ENCODE data around the gene PKNOX2.

Gene PKNOX2

GRCh38 chr11:125183641-125184040, 19.1 kb downstream of the PKNOX2 start:
- no peaks in the 10 kb centered on the region for H3K36me3 ChIP-seq (replicated peaks)
- in situ Hi-C loops (cut with MboI; ENCODE audit: low sequenced_read_pairs) = no loop called here
- no peaks in the 10 kb centered on the region; the same call in 1 of the 2 replicates for H3K9me3 ChIP-seq

GRCh38 chr11:125188021-125188420, 23.5 kb downstream of the PKNOX2 start:
- no peaks in the 10 kb centered on the region for H3K36me3 ChIP-seq (replicated peaks)
- peaks cover 5% of the 10 kb centered on the region for H3K4me1 ChIP-seq
- H3K9me3 ChIP-seq = no peaks in the 10 kb centered on the region; the same call in 1 of the 2 replicates
- in situ Hi-C loops (cut with MboI; ENCODE audit: low sequenced_read_pairs) = no loop called here
- no peak overlapping the region for H3K4me3 ChIP-seq
- no peak for DNase-seq (ENCODE audit: low spot score in 2 of 2)
- no peaks in the 10 kb centered on the region for H3K27me3 ChIP-seq (ENCODE audit: low read depth)

More at GRCh38 chr11:125183641-125184040, 19.1 kb downstream of the PKNOX2 start:
- no peak for DNase-seq (ENCODE audit: low spot score in 2 of 2)
- Histone ChIP-seq H3K4me3 (no peak overlapping the region), H3K4me1 (peaks cover 18% of the 10 kb centered on the region), H3K27me3 (ENCODE audit: low read depth) (no peaks in the 10 kb centered on the region)

- no peaks in the 10 kb centered on the region; the same call in 1 of the 2 replicates for H3K9me3 ChIP-seq
- DNase-seq (ENCODE audit: low spot score in 2 of 2) = no peak
- peaks cover 2% of the 10 kb centered on the region for H3K4me1 ChIP-seq
- no peaks in the 10 kb centered on the region for H3K36me3 ChIP-seq (replicated peaks)
- H3K4me3 ChIP-seq = no peak overlapping the region
- in situ Hi-C loops (cut with MboI; ENCODE audit: low sequenced_read_pairs) = no loop called here
- H3K27me3 ChIP-seq (ENCODE audit: low read depth) = no peaks in the 10 kb centered on the region
Observed at GRCh38 chr11:125190566-125190965, 26.0 kb downstream of the PKNOX2 start.

GRCh38 chr11:125192183-125192582, 27.6 kb downstream of the PKNOX2 start:
- no peaks in the 10 kb centered on the region for H3K27me3 ChIP-seq (ENCODE audit: low read depth)
- DNase-seq (ENCODE audit: low spot score in 2 of 2) = no peak
- no peaks in the 10 kb centered on the region; the same call in 1 of the 2 replicates for H3K9me3 ChIP-seq
- H3K4me3 ChIP-seq = no peak overlapping the region
- no peaks in the 10 kb centered on the region for H3K36me3 ChIP-seq (replicated peaks)
- in situ Hi-C loops (cut with MboI; ENCODE audit: low sequenced_read_pairs) = no loop called here
- H3K4me1 ChIP-seq = no peaks in the 10 kb centered on the region

- no peaks in the 10 kb centered on the region for H3K36me3 ChIP-seq (replicated peaks)
- no peak for DNase-seq (ENCODE audit: low spot score in 2 of 2)
- H3K4me1 ChIP-seq = no peaks in the 10 kb centered on the region
- no peaks in the 10 kb centered on the region for H3K27me3 ChIP-seq (ENCODE audit: low read depth)
- H3K9me3 ChIP-seq = no peaks in the 10 kb centered on the region; the same call in 1 of the 2 replicates
- in situ Hi-C loops (cut with MboI; ENCODE audit: low sequenced_read_pairs) = no loop called here
- no peak overlapping the region for H3K4me3 ChIP-seq
Observed at GRCh38 chr11:125192717-125193415, 28.3 kb downstream of the PKNOX2 start.

- Histone ChIP-seq H3K4me1 (no peaks in the 10 kb centered on the region), H3K27me3 (ENCODE audit: low read depth) (no peaks in the 10 kb centered on the region), H3K9me3 (no peaks in the 10 kb centered on the region), H3K36me3 (replicated peaks) (no peaks in the 10 kb centered on the region), H3K4me3 (no peak overlapping the region)
- DNase-seq (ENCODE audit: low spot score in 2 of 2) = no peak
- in situ Hi-C loops (cut with MboI; ENCODE audit: low sequenced_read_pairs) = no loop called here
Observed at GRCh38 chr11:125193416-125193726, 28.8 kb downstream of the PKNOX2 start.

- Histone ChIP-seq H3K4me3 (no peak overlapping the region), H3K27me3 (ENCODE audit: low read depth) (no peaks in the 10 kb centered on the region), H3K36me3 (replicated peaks) (no peaks in the 10 kb centered on the region), H3K4me1 (no peaks in the 10 kb centered on the region), H3K9me3 (no peaks in the 10 kb centered on the region)
- in situ Hi-C loops (cut with MboI; ENCODE audit: low sequenced_read_pairs) = no loop called here
- no peak for DNase-seq (ENCODE audit: low spot score in 2 of 2)
Observed at GRCh38 chr11:125193841-125194240, 29.3 kb downstream of the PKNOX2 start.

- no peaks in the 10 kb centered on the region for H3K4me1 ChIP-seq
- H3K9me3 ChIP-seq = no peaks in the 10 kb centered on the region
- no peak for DNase-seq (ENCODE audit: low spot score in 2 of 2)
- in situ Hi-C loops (cut with MboI; ENCODE audit: low sequenced_read_pairs) = no loop called here
- no peaks in the 10 kb centered on the region for H3K27me3 ChIP-seq (ENCODE audit: low read depth)
- no peak overlapping the region for H3K4me3 ChIP-seq
- no peaks in the 10 kb centered on the region for H3K36me3 ChIP-seq (replicated peaks)
Observed at GRCh38 chr11:125199915-125200314, 35.4 kb downstream of the PKNOX2 start.

GRCh38 chr11:125200441-125200840, 35.9 kb downstream of the PKNOX2 start:
- Histone ChIP-seq H3K27me3 (ENCODE audit: low read depth) (no peaks in the 10 kb centered on the region), H3K36me3 (replicated peaks) (no peaks in the 10 kb centered on the region), H3K9me3 (no peaks in the 10 kb centered on the region), H3K4me3 (no peak overlapping the region), H3K4me1 (no peaks in the 10 kb centered on the region)
- in situ Hi-C loops (cut with MboI; ENCODE audit: low sequenced_read_pairs) = no loop called here
- DNase-seq (ENCODE audit: low spot score in 2 of 2) = no peak

- no peak overlapping the region for H3K4me3 ChIP-seq
- no peak for DNase-seq (ENCODE audit: low spot score in 2 of 2)
- H3K4me1 ChIP-seq = no peaks in the 10 kb centered on the region
- no peaks in the 10 kb centered on the region for H3K36me3 ChIP-seq (replicated peaks)
- no peaks in the 10 kb centered on the region for H3K9me3 ChIP-seq
- H3K27me3 ChIP-seq (ENCODE audit: low read depth) = no peaks in the 10 kb centered on the region
- in situ Hi-C loops (cut with MboI; ENCODE audit: low sequenced_read_pairs) = no loop called here
Observed at GRCh38 chr11:125201525-125202141, 37.1 kb downstream of the PKNOX2 start.

GRCh38 chr11:125202362-125202880, 37.9 kb downstream of the PKNOX2 start:
- no peak for DNase-seq (ENCODE audit: low spot score in 2 of 2)
- Histone ChIP-seq H3K36me3 (replicated peaks) (no peaks in the 10 kb centered on the region), H3K4me1 (no peaks in the 10 kb centered on the region), H3K27me3 (ENCODE audit: low read depth) (no peaks in the 10 kb centered on the region), H3K4me3 (no peak overlapping the region), H3K9me3 (no peaks in the 10 kb centered on the region)
- in situ Hi-C loops (cut with MboI; ENCODE audit: low sequenced_read_pairs) = no loop called here

GRCh38 chr11:125202977-125203376, 38.4 kb downstream of the PKNOX2 start:
- H3K27me3 ChIP-seq (ENCODE audit: low read depth) = no peaks in the 10 kb centered on the region
- H3K4me3 ChIP-seq = no peak overlapping the region
- H3K36me3 ChIP-seq (replicated peaks) = no peaks in the 10 kb centered on the region
- in situ Hi-C loops (cut with MboI; ENCODE audit: low sequenced_read_pairs) = no loop called here
- H3K9me3 ChIP-seq = no peaks in the 10 kb centered on the region
- H3K4me1 ChIP-seq = no peaks in the 10 kb centered on the region
- DNase-seq (ENCODE audit: low spot score in 2 of 2) = no peak

GRCh38 chr11:125207866-125208425, 43.4 kb downstream of the PKNOX2 start:
- Histone ChIP-seq H3K27me3 (ENCODE audit: low read depth) (no peaks in the 10 kb centered on the region), H3K4me3 (no peak overlapping the region), H3K4me1 (no peaks in the 10 kb centered on the region), H3K9me3 (no peaks in the 10 kb centered on the region), H3K36me3 (replicated peaks) (no peaks in the 10 kb centered on the region)
- in situ Hi-C loops (cut with MboI; ENCODE audit: low sequenced_read_pairs) = no loop called here
- DNase-seq (ENCODE audit: low spot score in 2 of 2) = no peak

- peaks cover 1% of the 10 kb centered on the region for H3K4me1 ChIP-seq
- H3K27me3 ChIP-seq (ENCODE audit: low read depth) = no peaks in the 10 kb centered on the region
- in situ Hi-C loops (cut with MboI; ENCODE audit: low sequenced_read_pairs) = no loop called here
- no peak for DNase-seq (ENCODE audit: low spot score in 2 of 2)
- no peak overlapping the region for H3K4me3 ChIP-seq
- H3K9me3 ChIP-seq = no peaks in the 10 kb centered on the region
- no peaks in the 10 kb centered on the region for H3K36me3 ChIP-seq (replicated peaks)
Observed at GRCh38 chr11:125210066-125210465, 45.5 kb downstream of the PKNOX2 start.

All from HAP-1 (cell line).